Sigmoid colon (tissue), 4 donors: ENCODE measurements around the gene MMP17.

Experiments
- CTCF ChIP-seq, 4 experiments: fragments of 450-650 bp in 3 of 4; fragments of 200-600 bp in 1 of 4; IDR thresholded peaks; one replicate each; pipeline ENCODE4 v1.5.1; 2016 to 2019; ENCODE audit warnings: antibody characterized with exemption in 4 of 4, mild to moderate bottlenecking in 3 of 4, moderate library complexity in 2 of 4
- POLR2A ChIP-seq, 2 donors: fragments of 450-650 bp; IDR thresholded peaks; one replicate each; pipeline ENCODE4 v1.6.1; 2016; ENCODE audit warnings: antibody characterized with exemption in 2 of 2, mild to moderate bottlenecking in 2 of 2, moderate library complexity in 2 of 2
- POLR2AphosphoS5 ChIP-seq, 4 donors: sonication (generic); formaldehyde crosslinking; IDR thresholded peaks; one replicate each; pipeline ENCODE4 v1.6.1; 2017; ENCODE audit warnings: antibody characterized with exemption in 4 of 4

GRCh38 chr12:131806674-131807073 lies 21.5 kb upstream of the MMP17 start:
- TF ChIP-seq CTCF (IDR thresholded peaks at IDR 0.05) (no peak), POLR2AphosphoS5 (IDR thresholded peaks at IDR 0.05) (no peak), POLR2A (IDR thresholded peaks at IDR 0.05) (no peak)
